A673 (cell line): ENCODE results near the gene KCNK5. TPM values are rescaled to one million over a fixed set of nuclear protein-coding genes. Genes with fewer than 3 reads are reported as not detected.

Experiments used
- BruUV-seq: library from RNA; stranded (reverse); fragments of 400-500 nt; replicated peaks from 2 replicates; lab custom pipeline; 2021; lab: Mats Ljungman, UMichigan
- CTCF ChIA-PET: fragments of 300-600 bp; sonication (Branson Sonifier 250); formaldehyde crosslinking; loops from one replicate; lab custom pipeline; 2022; ENCODE audit warnings: antibody characterized with exemption; lab: Charles Lee
- POLR2A ChIA-PET: fragments of 300-600 bp; sonication (Branson Sonifier 250); formaldehyde crosslinking; loops from one replicate; lab custom pipeline; 2022; ENCODE audit warnings: antibody characterized with exemption; ENCODE audit not compliant: low non-redundant PET; lab: Charles Lee
- DNase-seq: peaks from one replicate; pipeline ENCODE4 v3.0.0-alpha.2; 2015; ENCODE audit warnings: low spot score
- H3K27ac ChIP-seq: fragments of 200-600 bp; sonication (generic); 2 replicates; pipeline ENCODE4 v1.5.1; 2016; ENCODE audit warnings: mixed run types, low read depth, mild to moderate bottlenecking, mixed read lengths, antibody characterized with exemption, low read length; ENCODE audit not compliant: poor library complexity, severe bottlenecking
- H3K27me3 ChIP-seq: fragments of 200-600 bp; sonication (generic); replicated peaks from 2 replicates; pipeline ENCODE4 v1.6.1; 2017; ENCODE audit warnings: mixed run types, low read depth, mild to moderate bottlenecking, mixed read lengths, antibody characterized with exemption, low read length; ENCODE audit not compliant: insufficient read depth, poor library complexity
- H3K36me3 ChIP-seq: fragments of 200-600 bp; sonication (generic); 2 replicates; pipeline ENCODE4 v1.6.1; 2016; ENCODE audit warnings: mixed run types, mild to moderate bottlenecking, mixed read lengths, antibody characterized with exemption, low read length; ENCODE audit not compliant: insufficient read depth, poor library complexity, severe bottlenecking
- H3K4me1 ChIP-seq: fragments of 200-600 bp; sonication (generic); 2 replicates; pipeline ENCODE4 v1.6.1; 2017; ENCODE audit warnings: mixed run types, mild to moderate bottlenecking, mixed read lengths, antibody characterized with exemption, low read length; ENCODE audit not compliant: insufficient read depth, poor library complexity, severe bottlenecking
- H3K4me3 ChIP-seq: fragments of 200-600 bp; sonication (generic); 2 replicates; pipeline ENCODE4 v1.5.1; 2016; ENCODE audit warnings: low read depth, mixed run types, mild to moderate bottlenecking, mixed read lengths, low read length; ENCODE audit not compliant: poor library complexity, severe bottlenecking
- H3K9me3 ChIP-seq: fragments of 200-600 bp; sonication (generic); 2 replicates; pipeline ENCODE4 v1.6.1; 2016; ENCODE audit warnings: mixed run types, low read depth, mild to moderate bottlenecking, mixed read lengths, antibody characterized with exemption, low read length; ENCODE audit not compliant: poor library complexity, severe bottlenecking
- EZH2 ChIP-seq: fragments of 200-600 bp; sonication (generic); IDR thresholded peaks from 2 replicates; pipeline ENCODE4 v1.6.1; 2017; ENCODE audit warnings: borderline replicate concordance, low read depth, mild to moderate bottlenecking, mixed read lengths, antibody characterized with exemption, low read length; ENCODE audit not compliant: poor library complexity, severe bottlenecking
- intact Hi-C: fragments of 100-400 bp; cut with micrococcal nuclease; formaldehyde crosslinking; loops from one replicate; pipeline ENCODE4 v1.10.0; 2022; ENCODE audit not compliant: unreplicated experiment
- total RNA-seq: library from RNA; stranded (reverse); gene quantifications from 2 replicates; pipeline ENCODE4 v1.2.3, GENCODE V29; 2021
- TF ChIP-seq, protein P1 (sequence below): fragments of 300-800, 200-600 bp; sonication (generic); conservative IDR thresholded peaks from 2 replicates; pipeline ENCODE4 v1.5.1; 2017; ENCODE audit warnings: low read depth, mild to moderate bottlenecking, antibody characterized with exemption, low read length, moderate library complexity, mixed read lengths

KCNK5 gene
- total RNA-seq, 1 experiment from 2014 or later = not detected

DNA sequence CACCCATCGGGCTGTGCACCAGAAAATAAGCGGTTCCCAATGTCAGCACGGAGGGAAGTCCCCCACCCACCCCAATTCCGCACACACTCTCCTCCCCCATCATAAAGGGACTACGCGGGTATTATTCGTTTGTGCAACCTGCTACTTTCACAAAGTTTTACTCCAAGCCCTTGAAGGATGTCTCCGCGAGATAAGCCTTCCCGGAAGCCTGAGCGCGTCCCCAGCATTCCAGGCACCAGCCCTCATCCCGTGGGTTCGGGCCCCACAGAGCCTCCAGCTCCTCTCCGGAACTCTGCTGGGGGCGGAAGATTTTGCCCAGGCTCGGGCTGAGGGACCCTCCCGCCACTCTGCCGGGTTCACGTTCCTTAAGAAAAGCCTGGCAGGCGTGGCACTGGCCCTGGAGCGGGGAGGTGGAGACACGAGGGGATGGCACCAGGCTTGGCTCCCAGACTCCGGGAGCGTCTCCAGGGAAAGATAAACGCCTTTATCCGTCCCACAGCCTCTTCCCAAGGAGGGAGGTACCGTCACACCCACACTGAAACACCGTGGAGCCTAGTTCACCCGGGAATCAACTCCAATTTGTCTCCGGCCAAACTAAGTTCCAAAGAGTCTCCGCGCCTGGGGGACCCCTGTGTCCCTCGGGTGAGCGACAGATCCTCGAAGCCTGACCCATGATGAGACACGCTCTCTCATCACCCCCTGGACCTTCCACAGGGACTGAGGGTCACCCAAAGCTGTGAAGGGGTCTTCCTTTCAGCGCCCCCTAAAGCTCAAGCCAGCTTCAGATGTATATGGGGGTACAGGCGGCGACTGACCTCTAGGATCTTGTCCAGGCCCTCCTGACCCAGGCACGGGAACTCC lies 934 bp downstream of the KCNK5 start:
- no peaks in the 10 kb centered on the region for H3K36me3 ChIP-seq
- ChIA-PET CTCF (interaction anchor here (0.6 kb wide), 1 partner anchor 1206 kb away, joined by 6 read pairs; no protein-coding TSS in a partner anchor), POLR2A (no interaction called here)
- no peak for DNase-seq
- TF ChIP-seq EZH2 = no peak
- TF ChIP-seq, protein P1, sequence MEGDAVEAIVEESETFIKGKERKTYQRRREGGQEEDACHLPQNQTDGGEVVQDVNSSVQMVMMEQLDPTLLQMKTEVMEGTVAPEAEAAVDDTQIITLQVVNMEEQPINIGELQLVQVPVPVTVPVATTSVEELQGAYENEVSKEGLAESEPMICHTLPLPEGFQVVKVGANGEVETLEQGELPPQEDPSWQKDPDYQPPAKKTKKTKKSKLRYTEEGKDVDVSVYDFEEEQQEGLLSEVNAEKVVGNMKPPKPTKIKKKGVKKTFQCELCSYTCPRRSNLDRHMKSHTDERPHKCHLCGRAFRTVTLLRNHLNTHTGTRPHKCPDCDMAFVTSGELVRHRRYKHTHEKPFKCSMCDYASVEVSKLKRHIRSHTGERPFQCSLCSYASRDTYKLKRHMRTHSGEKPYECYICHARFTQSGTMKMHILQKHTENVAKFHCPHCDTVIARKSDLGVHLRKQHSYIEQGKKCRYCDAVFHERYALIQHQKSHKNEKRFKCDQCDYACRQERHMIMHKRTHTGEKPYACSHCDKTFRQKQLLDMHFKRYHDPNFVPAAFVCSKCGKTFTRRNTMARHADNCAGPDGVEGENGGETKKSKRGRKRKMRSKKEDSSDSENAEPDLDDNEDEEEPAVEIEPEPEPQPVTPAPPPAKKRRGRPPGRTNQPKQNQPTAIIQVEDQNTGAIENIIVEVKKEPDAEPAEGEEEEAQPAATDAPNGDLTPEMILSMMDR = no peak
- H3K27me3 ChIP-seq = peaks cover 49% of the 10 kb centered on the region
- no peak overlapping the region for H3K4me3 ChIP-seq
- no peak overlapping the region for H3K27ac ChIP-seq
- H3K4me1 ChIP-seq = peaks cover 6% of the 10 kb centered on the region
- intact Hi-C loops = no loop called here
- BruUV-seq = no TSS peak
- no peaks in the 10 kb centered on the region for H3K9me3 ChIP-seq

DNA sequence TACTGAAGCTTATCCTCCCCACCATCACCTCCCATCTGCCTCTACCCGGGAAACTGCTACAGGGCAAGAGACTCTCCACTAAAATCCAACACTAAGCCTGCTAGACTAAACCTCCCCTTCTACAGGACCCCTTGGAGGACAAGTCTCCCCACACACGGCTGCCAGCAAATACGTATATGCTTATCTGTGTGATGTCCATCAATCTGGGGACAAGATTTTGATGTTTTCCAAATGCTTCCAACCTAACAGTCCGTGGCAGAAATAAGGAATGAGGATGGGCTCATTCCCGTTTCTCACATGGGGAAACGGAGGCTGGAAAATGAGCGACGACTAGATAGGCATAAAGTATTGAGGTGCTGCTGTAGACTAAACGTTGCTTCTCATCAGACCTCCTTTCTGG lies 1.8 kb downstream of the KCNK5 start:
- intact Hi-C loops = no loop called here
- POLR2A ChIA-PET = no interaction called here
- H3K4me3 ChIP-seq = no peak overlapping the region
- BruUV-seq = no TSS peak
- H3K27ac ChIP-seq = no peak overlapping the region
- no peaks in the 10 kb centered on the region for H3K36me3 ChIP-seq
- H3K9me3 ChIP-seq = no peaks in the 10 kb centered on the region
- H3K4me1 ChIP-seq = peaks cover 6% of the 10 kb centered on the region
- H3K27me3 ChIP-seq = peaks cover 49% of the 10 kb centered on the region
- DNase-seq = no peak
- TF ChIP-seq EZH2 = no peak
- TF ChIP-seq, protein P1 = no peak
- CTCF ChIA-PET = no interaction called here

DNA sequence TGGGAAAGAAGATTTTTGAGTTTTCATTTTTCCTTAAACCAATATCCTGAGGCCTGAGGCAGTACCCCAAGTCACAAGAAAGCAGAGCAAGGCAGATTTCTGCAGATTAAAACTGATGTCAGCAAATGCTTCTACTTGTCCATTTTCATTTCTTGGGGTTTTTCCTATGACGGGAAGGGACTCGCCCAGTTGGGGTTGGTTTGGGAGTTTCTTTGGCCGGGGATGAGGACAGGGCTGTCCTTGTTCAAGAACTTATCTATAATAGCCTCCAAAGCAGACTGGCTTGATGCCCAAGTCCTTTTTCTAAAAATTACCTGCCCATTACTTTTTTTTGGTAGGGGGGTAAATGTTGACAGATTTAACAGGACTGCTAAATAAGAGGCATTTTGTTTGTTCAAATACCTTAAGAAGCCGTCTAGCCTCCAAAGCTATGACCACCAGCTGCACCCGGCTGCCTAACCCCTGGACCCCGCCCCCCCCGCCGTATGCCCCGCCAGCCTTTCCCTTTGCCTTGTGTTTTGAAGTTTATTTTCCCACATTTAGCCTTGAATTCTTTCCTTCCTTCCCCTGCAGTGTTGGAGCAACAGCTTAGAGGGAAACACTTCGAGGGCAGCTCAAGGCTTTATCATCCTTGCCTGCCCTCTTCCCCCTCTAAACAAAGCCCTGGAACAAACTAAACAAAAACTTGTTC lies 2.5 kb downstream of the KCNK5 start:
- H3K9me3 ChIP-seq = no peaks in the 10 kb centered on the region
- H3K36me3 ChIP-seq = no peaks in the 10 kb centered on the region
- ChIA-PET CTCF (no interaction called here), POLR2A (no interaction called here)
- peaks cover 6% of the 10 kb centered on the region for H3K4me1 ChIP-seq
- BruUV-seq = no TSS peak
- H3K27ac ChIP-seq = no peak overlapping the region
- no peak for DNase-seq
- peaks cover 49% of the 10 kb centered on the region for H3K27me3 ChIP-seq
- TF ChIP-seq, protein P1 = no peak
- no peak for TF ChIP-seq EZH2
- intact Hi-C loops = no loop called here
- H3K4me3 ChIP-seq = no peak overlapping the region
